A673 (cell line): ENCODE data around the gene PNMA8A. TPM values are rescaled to one million over a fixed set of nuclear protein-coding genes. Genes with fewer than 3 reads are reported as not detected.
A peak's percentile ranks its signal among the peaks of the same experiment; 100 is the strongest.

Experiments used
- BruUV-seq: library from RNA; stranded (reverse); fragments of 400-500 nt; replicated peaks from 2 replicates; lab custom pipeline; 2021; lab: Mats Ljungman, UMichigan
- CTCF ChIA-PET: fragments of 300-600 bp; sonication (Branson Sonifier 250); formaldehyde crosslinking; loops from one replicate; lab custom pipeline; 2022; ENCODE audit warnings: antibody characterized with exemption; lab: Charles Lee
- POLR2A ChIA-PET: fragments of 300-600 bp; sonication (Branson Sonifier 250); formaldehyde crosslinking; loops from one replicate; lab custom pipeline; 2022; ENCODE audit warnings: antibody characterized with exemption; ENCODE audit not compliant: low non-redundant PET; lab: Charles Lee
- DNase-seq: peaks from one replicate; pipeline ENCODE4 v3.0.0-alpha.2; 2015; ENCODE audit warnings: low spot score
- H3K27ac ChIP-seq: fragments of 200-600 bp; sonication (generic); 2 replicates; pipeline ENCODE4 v1.5.1; 2016; ENCODE audit warnings: mixed run types, low read depth, mild to moderate bottlenecking, mixed read lengths, antibody characterized with exemption, low read length; ENCODE audit not compliant: poor library complexity, severe bottlenecking
- H3K27me3 ChIP-seq: fragments of 200-600 bp; sonication (generic); replicated peaks from 2 replicates; pipeline ENCODE4 v1.6.1; 2017; ENCODE audit warnings: mixed run types, low read depth, mild to moderate bottlenecking, mixed read lengths, antibody characterized with exemption, low read length; ENCODE audit not compliant: insufficient read depth, poor library complexity
- H3K36me3 ChIP-seq: fragments of 200-600 bp; sonication (generic); 2 replicates; pipeline ENCODE4 v1.6.1; 2016; ENCODE audit warnings: mixed run types, mild to moderate bottlenecking, mixed read lengths, antibody characterized with exemption, low read length; ENCODE audit not compliant: insufficient read depth, poor library complexity, severe bottlenecking
- H3K4me1 ChIP-seq: fragments of 200-600 bp; sonication (generic); 2 replicates; pipeline ENCODE4 v1.6.1; 2017; ENCODE audit warnings: mixed run types, mild to moderate bottlenecking, mixed read lengths, antibody characterized with exemption, low read length; ENCODE audit not compliant: insufficient read depth, poor library complexity, severe bottlenecking
- H3K4me3 ChIP-seq: fragments of 200-600 bp; sonication (generic); 2 replicates; pipeline ENCODE4 v1.5.1; 2016; ENCODE audit warnings: low read depth, mixed run types, mild to moderate bottlenecking, mixed read lengths, low read length; ENCODE audit not compliant: poor library complexity, severe bottlenecking
- H3K9me3 ChIP-seq: fragments of 200-600 bp; sonication (generic); 2 replicates; pipeline ENCODE4 v1.6.1; 2016; ENCODE audit warnings: mixed run types, low read depth, mild to moderate bottlenecking, mixed read lengths, antibody characterized with exemption, low read length; ENCODE audit not compliant: poor library complexity, severe bottlenecking
- EZH2 ChIP-seq: fragments of 200-600 bp; sonication (generic); IDR thresholded peaks from 2 replicates; pipeline ENCODE4 v1.6.1; 2017; ENCODE audit warnings: borderline replicate concordance, low read depth, mild to moderate bottlenecking, mixed read lengths, antibody characterized with exemption, low read length; ENCODE audit not compliant: poor library complexity, severe bottlenecking
- intact Hi-C: fragments of 100-400 bp; cut with micrococcal nuclease; formaldehyde crosslinking; loops from one replicate; pipeline ENCODE4 v1.10.0; 2022; ENCODE audit not compliant: unreplicated experiment
- total RNA-seq: library from RNA; stranded (reverse); gene quantifications from 2 replicates; pipeline ENCODE4 v1.2.3, GENCODE V29; 2021
- TF ChIP-seq, protein P1 (sequence below): fragments of 300-800, 200-600 bp; sonication (generic); conservative IDR thresholded peaks from 2 replicates; pipeline ENCODE4 v1.5.1; 2017; ENCODE audit warnings: low read depth, mild to moderate bottlenecking, antibody characterized with exemption, low read length, moderate library complexity, mixed read lengths

The PNMA8A gene
- total RNA-seq, 1 experiment from 2014 or later, result 12.8 TPM

DNA sequence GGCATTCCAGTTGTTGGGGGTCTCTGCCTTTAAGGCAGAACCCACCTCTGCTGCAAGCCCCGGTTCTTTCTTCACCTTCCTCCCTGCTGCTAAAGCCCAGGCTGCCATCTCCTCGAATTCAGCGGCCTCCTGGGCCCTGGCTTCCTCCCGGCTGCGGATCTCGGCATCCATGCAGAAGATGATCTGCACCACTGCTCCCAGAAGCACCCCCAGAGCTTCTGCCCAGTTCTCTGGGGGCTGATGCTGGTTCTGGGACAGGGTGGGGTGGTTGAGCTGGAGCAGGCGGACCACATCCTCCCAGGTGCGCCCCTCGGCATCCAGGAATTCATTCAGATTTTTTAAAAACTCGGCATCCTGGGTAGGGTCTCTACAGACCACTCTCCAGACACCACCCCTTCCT lies 987 bp downstream of the PNMA8A start:
- TF ChIP-seq, protein P1, sequence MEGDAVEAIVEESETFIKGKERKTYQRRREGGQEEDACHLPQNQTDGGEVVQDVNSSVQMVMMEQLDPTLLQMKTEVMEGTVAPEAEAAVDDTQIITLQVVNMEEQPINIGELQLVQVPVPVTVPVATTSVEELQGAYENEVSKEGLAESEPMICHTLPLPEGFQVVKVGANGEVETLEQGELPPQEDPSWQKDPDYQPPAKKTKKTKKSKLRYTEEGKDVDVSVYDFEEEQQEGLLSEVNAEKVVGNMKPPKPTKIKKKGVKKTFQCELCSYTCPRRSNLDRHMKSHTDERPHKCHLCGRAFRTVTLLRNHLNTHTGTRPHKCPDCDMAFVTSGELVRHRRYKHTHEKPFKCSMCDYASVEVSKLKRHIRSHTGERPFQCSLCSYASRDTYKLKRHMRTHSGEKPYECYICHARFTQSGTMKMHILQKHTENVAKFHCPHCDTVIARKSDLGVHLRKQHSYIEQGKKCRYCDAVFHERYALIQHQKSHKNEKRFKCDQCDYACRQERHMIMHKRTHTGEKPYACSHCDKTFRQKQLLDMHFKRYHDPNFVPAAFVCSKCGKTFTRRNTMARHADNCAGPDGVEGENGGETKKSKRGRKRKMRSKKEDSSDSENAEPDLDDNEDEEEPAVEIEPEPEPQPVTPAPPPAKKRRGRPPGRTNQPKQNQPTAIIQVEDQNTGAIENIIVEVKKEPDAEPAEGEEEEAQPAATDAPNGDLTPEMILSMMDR, result no peak
- TF ChIP-seq EZH2, result no peak
- intact Hi-C loops, result no loop called here
- no peak overlapping the region for H3K4me3 ChIP-seq
- no peaks in the 10 kb centered on the region for H3K27me3 ChIP-seq
- no peaks in the 10 kb centered on the region for H3K36me3 ChIP-seq
- DNase-seq, result no peak
- H3K27ac ChIP-seq, result no peak overlapping the region
- H3K9me3 ChIP-seq, result no peaks in the 10 kb centered on the region
- H3K4me1 ChIP-seq, result peaks cover 13% of the 10 kb centered on the region
- POLR2A ChIA-PET, result no interaction called here
- BruUV-seq, result TSS peak; percentile 50
- CTCF ChIA-PET, result no interaction called here

GRCh38 chr19:46469541-46470185 lies 1.7 kb downstream of the PNMA8A start:
- H3K27ac ChIP-seq, result no peak overlapping the region
- ChIA-PET CTCF (no interaction called here), POLR2A (no interaction called here)
- DNase-seq, result no peak
- H3K36me3 ChIP-seq, result no peaks in the 10 kb centered on the region
- H3K4me1 ChIP-seq, result peaks cover 13% of the 10 kb centered on the region
- intact Hi-C loops, result no loop called here
- H3K9me3 ChIP-seq, result no peaks in the 10 kb centered on the region
- H3K27me3 ChIP-seq, result no peaks in the 10 kb centered on the region
- no TSS peak for BruUV-seq
- H3K4me3 ChIP-seq, result no peak overlapping the region
- TF ChIP-seq, protein P1, result no peak
- TF ChIP-seq EZH2, result no peak

DNA sequence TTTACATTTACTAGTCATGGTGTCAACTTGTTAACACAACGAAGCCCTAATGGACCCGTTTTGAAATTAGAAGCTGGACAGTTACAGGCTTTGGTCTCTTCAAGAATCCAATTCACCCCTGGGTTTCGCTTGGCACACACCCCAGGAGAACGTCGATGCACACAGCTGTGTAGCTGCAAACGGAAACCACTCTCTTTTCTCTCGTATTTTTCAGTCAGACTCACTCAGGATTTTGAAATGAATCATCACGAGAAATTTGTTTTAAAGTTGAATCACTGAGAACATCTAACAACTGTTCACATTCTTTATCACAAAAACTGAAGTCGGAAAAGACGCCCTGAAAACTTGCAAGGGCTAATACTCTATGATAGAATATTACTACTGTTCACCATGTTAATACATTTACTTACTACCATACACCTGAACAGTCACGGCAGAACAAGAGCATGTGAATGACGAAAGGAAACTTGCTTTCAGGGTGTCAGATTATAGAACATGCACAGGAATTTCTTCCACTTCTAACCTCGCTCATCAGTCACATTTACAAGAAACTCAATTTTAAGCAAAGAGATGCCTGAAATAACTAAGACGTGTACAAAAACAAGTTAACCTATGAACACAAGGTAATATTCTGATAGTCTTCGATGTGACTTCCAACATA lies 4.7 kb downstream of the PNMA8A start:
- TF ChIP-seq, protein P1, result no peak
- TF ChIP-seq EZH2, result no peak
- Histone ChIP-seq H3K4me3 (no peak overlapping the region), H3K9me3 (no peaks in the 10 kb centered on the region), H3K27ac (no peak overlapping the region), H3K27me3 (no peaks in the 10 kb centered on the region), H3K36me3 (no peaks in the 10 kb centered on the region), H3K4me1 (peaks cover 9% of the 10 kb centered on the region)
- no peak for DNase-seq
- ChIA-PET POLR2A (interaction anchor here (0.5 to 0.6 kb wide), 2 partner anchors 58 to 300 kb away, joined by 4 to 9 read pairs; no protein-coding TSS in a partner anchor), CTCF (no interaction called here)
- intact Hi-C loops, result no loop called here
- BruUV-seq, result no TSS peak
